Kidney capillary endothelial cell (primary cell): ENCODE results near the gene ADCY4.

ENCODE experiments used
- DNase-seq: peaks from one replicate; pipeline ENCODE4 v3.0.0-alpha.2; 2018; ENCODE audit warnings: low spot score

The ADCY4 gene

GRCh38 chr14:24296341-24297157 is 38.3 kb downstream of the ADCY4 start:
- peak; percentile 94 for DNase-seq

GRCh38 chr14:24293525-24293924 is 41.3 kb downstream of the ADCY4 start:
- no peak for DNase-seq

- DNase-seq: no peak
Observed at GRCh38 chr14:24292118-24292807, 42.6 kb downstream of the ADCY4 start.

DNA sequence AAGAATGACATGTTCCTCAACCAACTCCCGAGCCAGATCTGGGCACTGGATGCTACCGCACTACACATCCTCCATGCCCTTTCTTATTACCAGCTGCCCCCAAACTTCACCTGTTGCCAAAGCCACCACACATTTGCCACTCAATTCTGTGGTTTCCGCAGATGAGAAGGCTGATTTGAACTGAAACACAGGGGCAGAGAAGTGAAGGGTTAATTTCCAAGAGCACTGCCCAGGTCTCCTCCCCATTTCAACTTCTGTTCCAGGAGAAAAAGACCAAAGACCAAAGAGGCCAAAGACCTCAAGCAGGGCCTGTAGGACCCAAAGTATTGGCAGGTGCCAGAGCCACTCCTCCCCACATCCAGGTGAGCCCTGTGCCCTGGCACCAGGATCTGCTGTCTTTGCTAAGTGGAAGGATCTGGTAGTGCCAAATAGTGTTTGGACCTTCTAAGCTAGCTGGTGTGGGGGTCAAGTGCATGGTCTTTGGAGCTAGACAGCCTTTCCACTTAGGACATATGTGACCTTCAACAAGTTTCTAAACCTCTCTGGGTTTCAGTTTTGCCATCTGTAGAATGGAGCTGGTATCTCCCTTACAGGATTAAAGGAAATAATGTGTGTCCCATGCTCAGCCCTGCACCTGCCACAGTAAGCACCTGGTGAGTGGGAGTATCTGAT is 43.3 kb downstream of the ADCY4 start:
- DNase-seq: no peak

DNA sequence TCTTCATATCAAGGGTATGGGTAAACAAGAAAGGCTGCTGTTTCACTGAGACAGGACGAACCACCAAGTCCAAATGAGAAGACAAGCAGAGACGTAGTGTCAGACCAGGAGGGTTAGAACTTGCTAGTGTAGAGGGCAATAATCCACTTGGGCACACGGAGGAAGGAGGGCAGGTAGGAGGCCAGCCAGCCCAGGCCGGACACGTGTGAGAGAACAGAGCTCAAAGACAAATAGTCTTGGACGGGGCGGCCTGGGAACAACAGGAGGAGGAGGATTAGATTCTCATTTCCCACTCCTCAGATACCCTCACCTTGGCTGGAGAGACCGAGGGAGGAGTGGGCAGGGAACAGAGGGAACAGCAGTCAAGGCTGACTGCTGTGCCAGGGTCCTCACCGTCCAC is 44.1 kb downstream of the ADCY4 start:
- no peak for DNase-seq

GRCh38 chr14:24289649-24290280 is 45.1 kb downstream of the ADCY4 start:
- DNase-seq: no peak

- no peak for DNase-seq
Observed at GRCh38 chr14:24286996-24287395, 47.9 kb downstream of the ADCY4 start.

DNA sequence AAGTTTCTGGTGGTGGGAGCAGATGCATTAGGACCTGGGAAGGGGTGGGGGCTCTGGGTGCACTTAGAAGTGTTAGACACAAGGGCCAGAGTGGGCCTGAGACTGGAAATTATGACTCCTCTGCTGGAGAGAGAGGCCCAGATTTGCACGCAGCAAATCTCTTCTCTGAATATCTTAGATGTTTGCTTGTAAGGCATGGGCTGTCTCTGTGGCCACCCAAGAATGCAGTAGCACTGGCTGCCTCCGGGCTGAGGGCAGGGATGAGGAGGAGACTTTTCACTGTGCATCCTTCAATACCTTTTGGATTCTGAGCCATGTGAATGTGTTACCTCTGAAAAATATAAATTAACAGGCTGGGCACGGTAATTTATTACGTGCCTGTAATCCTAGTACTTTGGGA is 49.5 kb downstream of the ADCY4 start:
- no peak for DNase-seq

DNA sequence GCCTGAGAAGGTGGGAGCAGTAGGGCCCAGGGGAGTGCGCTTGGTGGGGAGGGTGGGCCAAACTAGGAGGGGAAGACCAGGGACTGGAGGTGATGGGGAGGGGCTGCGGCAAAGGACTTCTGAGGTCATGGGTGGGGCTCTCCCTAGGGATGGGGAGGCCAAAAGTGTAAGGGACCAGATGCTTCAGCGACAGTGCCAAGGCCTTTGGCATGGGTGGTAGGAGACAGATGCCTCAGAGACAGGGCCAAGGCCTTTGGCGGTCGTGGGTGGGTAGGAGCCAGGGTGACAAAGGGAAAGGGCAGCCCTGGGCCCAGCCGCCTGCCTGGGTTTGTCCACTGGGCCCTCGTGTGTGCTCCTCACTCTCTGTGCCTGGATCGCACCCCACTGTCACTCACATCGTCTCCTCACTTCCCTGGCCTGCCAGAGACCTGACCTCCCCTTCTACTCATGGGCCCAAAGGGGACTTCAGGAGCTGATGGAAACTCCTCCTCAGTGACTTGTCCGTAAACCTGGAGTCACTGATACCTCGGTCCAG is 50.3 kb downstream of the ADCY4 start:
- no peak for DNase-seq

DNA sequence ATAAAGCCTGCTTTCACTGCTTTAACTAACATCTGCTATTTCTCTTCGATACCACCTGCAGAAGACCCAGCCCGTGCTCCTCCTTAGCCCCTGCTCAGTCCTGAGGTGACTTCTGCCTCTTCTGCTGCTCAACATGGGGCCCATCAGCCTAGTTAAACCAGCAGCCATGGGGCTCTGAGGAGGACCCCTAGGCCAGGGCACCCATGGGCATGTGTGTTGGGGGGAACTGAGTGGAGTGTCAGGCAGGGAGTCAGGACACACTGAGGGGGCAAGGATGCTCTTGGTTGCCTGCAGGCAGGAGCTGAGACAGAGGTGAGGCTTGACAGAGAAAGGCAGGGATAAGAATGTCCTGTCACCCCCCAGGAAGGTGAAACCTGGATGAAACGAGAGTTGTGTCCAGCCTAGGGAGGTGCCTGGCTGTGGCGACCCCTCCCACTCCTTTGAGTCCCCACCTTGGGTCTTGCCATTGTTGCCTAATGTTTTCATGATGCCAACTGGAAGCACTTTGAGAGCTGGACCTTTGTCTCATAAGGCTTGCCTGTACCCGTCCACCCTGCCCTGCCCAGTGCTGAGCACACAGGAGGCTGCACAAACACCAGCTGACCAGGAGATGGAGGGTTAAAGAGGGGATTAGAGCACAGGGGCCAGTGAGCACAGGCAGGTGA is 50.9 kb downstream of the ADCY4 start:
- no peak for DNase-seq

- no peak for DNase-seq
Observed at GRCh38 chr14:24282736-24283135, 52.1 kb downstream of the ADCY4 start.

DNA sequence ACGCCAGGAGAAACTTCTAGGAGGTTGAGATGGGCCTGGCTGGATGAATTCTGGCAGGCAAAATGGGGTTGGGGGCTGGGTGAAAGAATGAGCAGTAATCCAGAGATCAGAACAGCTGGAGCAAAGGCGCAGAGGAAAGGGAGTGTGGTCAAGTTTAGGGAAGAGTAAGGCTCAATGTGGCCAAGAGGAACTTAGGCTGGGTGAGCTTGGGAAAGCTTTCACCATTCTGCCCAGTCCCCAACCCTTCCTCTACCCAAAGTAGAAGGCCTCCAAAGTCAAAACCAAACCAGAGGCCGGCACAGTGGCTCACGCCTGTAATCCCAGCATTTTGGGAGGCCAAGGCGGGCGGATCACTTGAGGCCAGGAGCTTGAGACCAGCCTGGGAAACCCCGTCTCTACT is 53.2 kb downstream of the ADCY4 start:
- no peak for DNase-seq

GRCh38 chr14:24280797-24281460 is 53.9 kb downstream of the ADCY4 start:
- no peak for DNase-seq

GRCh38 chr14:24279301-24280186 is 55.3 kb downstream of the ADCY4 start:
- no peak for DNase-seq

DNA sequence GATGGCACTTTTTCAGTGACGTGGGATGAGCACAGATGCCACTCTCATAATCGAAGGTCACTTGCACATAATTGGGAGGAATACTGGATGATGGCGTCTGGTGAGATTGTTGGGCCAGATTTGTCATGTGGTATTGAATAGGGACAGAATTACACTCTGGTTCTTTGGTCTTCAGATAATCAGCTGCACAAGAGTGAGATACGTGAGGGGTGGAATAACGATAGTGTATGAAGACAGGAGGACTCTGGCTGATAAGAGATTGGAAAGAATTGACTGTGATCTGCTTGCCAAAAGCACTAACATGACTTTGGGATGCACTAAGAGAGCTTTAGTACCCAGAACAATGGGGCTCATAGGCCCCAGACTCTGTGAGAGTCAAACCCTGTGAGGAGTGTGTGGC is 56.4 kb downstream of the ADCY4 start:
- DNase-seq: no peak

GRCh38 chr14:24277606-24278321 is 57.1 kb downstream of the ADCY4 start:
- DNase-seq: no peak

GRCh38 chr14:24277071-24277470 is 57.8 kb downstream of the ADCY4 start:
- no peak for DNase-seq

- peak; percentile 1 for DNase-seq
Observed at GRCh38 chr14:24274101-24274543, 60.7 kb downstream of the ADCY4 start.

- DNase-seq: no peak
Observed at GRCh38 chr14:24273422-24273998, 61.4 kb downstream of the ADCY4 start.
